ENCODE measurements around the gene RAPSN.

The RAPSN gene

DNA sequence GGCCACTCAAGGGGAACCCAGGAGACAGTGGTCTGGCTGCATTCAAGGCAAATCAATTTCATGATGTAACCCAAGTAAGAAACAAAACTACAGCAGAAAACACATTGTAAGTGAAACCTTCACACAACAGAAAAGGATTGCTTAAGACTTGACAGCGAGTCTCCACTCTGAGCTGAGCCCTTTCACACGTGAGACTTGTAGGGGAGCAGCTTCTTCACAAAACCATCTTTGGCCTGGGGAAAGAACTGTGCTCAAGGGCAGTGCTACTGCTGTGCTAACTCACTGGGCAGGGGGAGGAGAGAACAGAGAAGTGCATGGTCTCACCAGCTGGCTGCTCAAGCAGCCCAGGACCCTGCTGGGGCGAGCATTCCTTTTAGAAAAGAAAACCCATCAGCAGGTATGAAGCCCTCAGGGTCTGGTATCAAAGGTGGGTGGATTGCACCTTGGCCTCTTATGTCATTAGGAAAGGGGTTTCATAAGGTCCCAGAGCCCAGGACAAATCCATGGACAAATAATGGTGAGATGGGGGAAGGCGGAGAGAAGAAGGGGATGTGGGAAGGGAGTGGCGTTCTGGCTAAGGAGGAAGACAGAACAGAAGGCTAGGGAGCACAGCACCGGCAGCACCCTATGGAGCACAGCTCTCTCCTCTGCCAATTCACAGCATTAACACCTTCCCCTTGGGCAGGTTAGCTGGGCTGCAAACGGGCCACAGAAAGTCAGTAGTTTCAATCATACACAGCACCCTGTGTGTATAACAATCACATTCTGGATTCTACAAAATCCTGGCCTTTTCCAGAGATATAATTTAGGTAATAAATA is 20.6 kb upstream of the RAPSN start:
- Histone ChIP-seq H3K4me1 (ENCODE audit: control insufficient read depth, insufficient read depth, low read length) (peaks cover 11% of the 10 kb centered on the region), H3K4me3 (ENCODE audit: low read depth, low read length) (no peak overlapping the region), H3K9me3 (ENCODE audit: control insufficient read depth, insufficient read depth, low read depth, low read length) (no peaks in the 10 kb centered on the region), H3K27ac (ENCODE audit: extremely low read depth, low read depth, low read length) (no peak overlapping the region), H3K36me3 (ENCODE audit: control insufficient read depth in 2 of 2, insufficient read depth in 1 of 2, low read length in 2 of 2) (peaks cover 12 to 89% of the 10 kb centered on the region in 2 experiments)
- ChIA-PET CTCF (interaction anchor here (1.2 kb wide), 1 partner anchor 82 kb away, joined by 4 read pairs; no protein-coding TSS in a partner anchor), POLR2A (no interaction called here)
- TF ChIP-seq, protein P1, sequence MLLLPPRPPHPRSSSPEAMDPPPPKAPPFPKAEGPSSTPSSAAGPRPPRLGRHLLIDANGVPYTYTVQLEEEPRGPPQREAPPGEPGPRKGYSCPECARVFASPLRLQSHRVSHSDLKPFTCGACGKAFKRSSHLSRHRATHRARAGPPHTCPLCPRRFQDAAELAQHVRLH (tag by site-specific recombination; IDR thresholded peaks at IDR 0.05), result no peak
- TF ChIP-seq ZNF239 (tag by site-specific recombination; IDR thresholded peaks at IDR 0.05) (no peak), ZNF776 (tag by site-specific recombination; IDR thresholded peaks at IDR 0.05; ENCODE audit: borderline replicate concordance) (no peak), PRDM1 (tag by site-specific recombination; IDR thresholded peaks at IDR 0.05) (peak; percentile 62), ZNF157 (tag by site-specific recombination; IDR thresholded peaks at IDR 0.05) (no peak), ZNF600 (tag by site-specific recombination; IDR thresholded peaks at IDR 0.05) (peak; percentile 59; the same call in 1 of the 2 replicates), ZIC2 (tag by site-specific recombination; IDR thresholded peaks at IDR 0.05) (0 out of 2 replicates have a peak, but pooled peaks have one; percentile 22), ZNF132 (tag by site-specific recombination; IDR thresholded peaks at IDR 0.05; ENCODE audit: borderline replicate concordance) (no peak)
- TF ChIP-seq, protein P2, sequence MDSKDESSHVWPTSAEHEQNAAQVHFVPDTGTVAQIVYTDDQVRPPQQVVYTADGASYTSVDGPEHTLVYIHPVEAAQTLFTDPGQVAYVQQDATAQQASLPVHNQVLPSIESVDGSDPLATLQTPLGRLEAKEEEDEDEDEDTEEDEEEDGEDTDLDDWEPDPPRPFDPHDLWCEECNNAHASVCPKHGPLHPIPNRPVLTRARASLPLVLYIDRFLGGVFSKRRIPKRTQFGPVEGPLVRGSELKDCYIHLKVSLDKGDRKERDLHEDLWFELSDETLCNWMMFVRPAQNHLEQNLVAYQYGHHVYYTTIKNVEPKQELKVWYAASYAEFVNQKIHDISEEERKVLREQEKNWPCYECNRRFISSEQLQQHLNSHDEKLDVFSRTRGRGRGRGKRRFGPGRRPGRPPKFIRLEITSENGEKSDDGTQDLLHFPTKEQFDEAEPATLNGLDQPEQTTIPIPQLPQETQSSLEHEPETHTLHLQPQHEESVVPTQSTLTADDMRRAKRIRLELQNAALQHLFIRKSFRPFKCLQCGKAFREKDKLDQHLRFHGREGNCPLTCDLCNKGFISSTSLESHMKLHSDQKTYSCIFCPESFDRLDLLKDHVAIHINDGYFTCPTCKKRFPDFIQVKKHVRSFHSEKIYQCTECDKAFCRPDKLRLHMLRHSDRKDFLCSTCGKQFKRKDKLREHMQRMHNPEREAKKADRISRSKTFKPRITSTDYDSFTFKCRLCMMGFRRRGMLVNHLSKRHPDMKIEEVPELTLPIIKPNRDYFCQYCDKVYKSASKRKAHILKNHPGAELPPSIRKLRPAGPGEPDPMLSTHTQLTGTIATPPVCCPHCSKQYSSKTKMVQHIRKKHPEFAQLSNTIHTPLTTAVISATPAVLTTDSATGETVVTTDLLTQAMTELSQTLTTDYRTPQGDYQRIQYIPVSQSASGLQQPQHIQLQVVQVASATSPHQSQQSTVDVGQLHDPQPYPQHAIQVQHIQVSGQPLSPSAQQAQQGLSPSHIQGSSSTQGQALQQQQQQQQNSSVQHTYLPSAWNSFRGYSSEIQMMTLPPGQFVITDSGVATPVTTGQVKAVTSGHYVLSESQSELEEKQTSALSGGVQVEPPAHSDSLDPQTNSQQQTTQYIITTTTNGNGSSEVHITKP (tag by site-specific recombination; IDR thresholded peaks at IDR 0.05), result no peak

DNA sequence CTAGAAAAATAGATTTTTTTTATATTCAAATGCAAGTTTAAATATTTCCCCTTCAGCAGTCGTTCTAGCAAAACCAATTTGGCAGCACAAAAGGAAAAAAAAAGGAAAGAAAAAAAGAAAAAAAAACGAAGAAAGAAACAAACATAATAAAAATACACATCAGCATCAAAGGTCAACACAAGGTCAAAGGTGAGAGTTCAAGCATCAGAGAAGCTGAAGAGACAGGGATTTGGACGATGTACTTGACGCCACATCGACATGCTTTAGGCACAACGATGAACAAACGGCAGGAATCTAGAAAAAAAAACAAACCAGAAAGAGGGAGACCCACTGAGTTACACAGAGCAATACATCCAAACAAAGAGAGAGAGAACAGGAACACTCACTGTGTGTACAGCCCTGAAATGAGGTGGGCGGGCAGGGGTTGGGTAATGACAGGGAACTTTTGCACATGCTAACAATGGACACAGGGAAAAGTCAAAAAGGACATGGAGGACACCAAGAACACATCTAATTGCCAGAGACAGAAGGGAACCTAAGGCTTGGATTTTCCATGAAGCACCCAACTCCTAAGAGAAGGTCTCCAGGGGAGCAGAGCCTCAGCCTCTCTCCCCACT is 19.8 kb upstream of the RAPSN start:
- ChIA-PET CTCF (no interaction called here), POLR2A (no interaction called here)
- Histone ChIP-seq H3K36me3 (ENCODE audit: control insufficient read depth in 2 of 2, insufficient read depth in 1 of 2, low read length in 2 of 2) (peaks cover 9 to 87% of the 10 kb centered on the region in 2 experiments), H3K9me3 (ENCODE audit: control insufficient read depth, insufficient read depth, low read depth, low read length) (no peaks in the 10 kb centered on the region), H3K4me3 (ENCODE audit: low read depth, low read length) (no peak overlapping the region), H3K27ac (ENCODE audit: extremely low read depth, low read depth, low read length) (no peak overlapping the region), H3K4me1 (ENCODE audit: control insufficient read depth, insufficient read depth, low read length) (peaks cover 11% of the 10 kb centered on the region)
- TF ChIP-seq ZNF776 (tag by site-specific recombination; IDR thresholded peaks at IDR 0.05; ENCODE audit: borderline replicate concordance), result no peak
- peak; percentile 35 for TF ChIP-seq ZIC2 (tag by site-specific recombination; IDR thresholded peaks at IDR 0.05)
- 0 out of 2 replicates have a peak, but pooled peaks have one; percentile 16 for TF ChIP-seq SP7 (tag by site-specific recombination; IDR thresholded peaks at IDR 0.05)
- TF ChIP-seq, protein P3, sequence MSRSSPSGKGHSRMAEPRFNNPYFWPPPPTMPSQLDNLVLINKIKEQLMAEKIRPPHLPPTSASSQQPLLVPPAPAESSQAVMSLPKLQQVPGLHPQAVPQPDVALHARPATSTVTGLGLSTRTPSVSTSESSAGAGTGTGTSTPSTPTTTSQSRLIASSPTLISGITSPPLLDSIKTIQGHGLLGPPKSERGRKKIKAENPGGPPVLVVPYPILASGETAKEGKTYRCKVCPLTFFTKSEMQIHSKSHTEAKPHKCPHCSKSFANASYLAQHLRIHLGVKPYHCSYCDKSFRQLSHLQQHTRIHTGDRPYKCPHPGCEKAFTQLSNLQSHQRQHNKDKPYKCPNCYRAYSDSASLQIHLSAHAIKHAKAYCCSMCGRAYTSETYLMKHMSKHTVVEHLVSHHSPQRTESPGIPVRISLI (tag by site-specific recombination; IDR thresholded peaks at IDR 0.05), result peak; percentile 55; the same call in 1 of the 2 replicates
- TF ChIP-seq ZFHX2 (tag by site-specific recombination; conservative IDR thresholded peaks at IDR 0.05), result peak; percentile 57
- TF ChIP-seq ZNF624 (tag by site-specific recombination; IDR thresholded peaks at IDR 0.05), result no peak

DNA sequence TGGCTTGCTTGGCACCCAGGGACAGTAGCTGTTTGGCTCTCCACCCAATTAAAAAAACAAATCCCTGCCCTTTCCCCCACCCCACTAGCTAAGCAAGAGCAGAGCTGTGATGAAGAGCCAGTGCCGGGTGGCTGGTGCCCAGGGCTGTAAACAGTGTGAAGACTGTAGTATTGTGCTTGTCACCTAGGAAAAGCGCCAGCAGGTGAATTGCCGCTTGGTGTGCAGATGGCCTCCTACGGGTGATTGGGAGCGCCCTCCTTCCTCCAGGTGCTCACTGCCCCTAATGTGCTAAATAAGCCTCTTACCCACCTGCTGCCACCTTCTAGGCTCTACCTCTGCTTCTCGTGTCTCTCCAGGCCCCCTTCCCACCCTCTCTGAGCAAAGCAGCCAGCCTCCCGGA is 18.4 kb upstream of the RAPSN start:
- Histone ChIP-seq H3K27ac (ENCODE audit: extremely low read depth, low read depth, low read length) (no peak overlapping the region), H3K9me3 (ENCODE audit: control insufficient read depth, insufficient read depth, low read depth, low read length) (no peaks in the 10 kb centered on the region), H3K36me3 (ENCODE audit: control insufficient read depth in 2 of 2, insufficient read depth in 1 of 2, low read length in 2 of 2) (peaks cover 4 to 76% of the 10 kb centered on the region in 2 experiments), H3K4me3 (ENCODE audit: low read depth, low read length) (no peak overlapping the region), H3K4me1 (ENCODE audit: control insufficient read depth, insufficient read depth, low read length) (peaks cover 11% of the 10 kb centered on the region)
- TF ChIP-seq ZNF610 (tag by site-specific recombination; IDR thresholded peaks at IDR 0.05; ENCODE audit: borderline replicate concordance) (no peak), SALL2 (tag by site-specific recombination; IDR thresholded peaks at IDR 0.05; ENCODE audit: borderline replicate concordance) (no peak)
- TF ChIP-seq, protein P4, sequence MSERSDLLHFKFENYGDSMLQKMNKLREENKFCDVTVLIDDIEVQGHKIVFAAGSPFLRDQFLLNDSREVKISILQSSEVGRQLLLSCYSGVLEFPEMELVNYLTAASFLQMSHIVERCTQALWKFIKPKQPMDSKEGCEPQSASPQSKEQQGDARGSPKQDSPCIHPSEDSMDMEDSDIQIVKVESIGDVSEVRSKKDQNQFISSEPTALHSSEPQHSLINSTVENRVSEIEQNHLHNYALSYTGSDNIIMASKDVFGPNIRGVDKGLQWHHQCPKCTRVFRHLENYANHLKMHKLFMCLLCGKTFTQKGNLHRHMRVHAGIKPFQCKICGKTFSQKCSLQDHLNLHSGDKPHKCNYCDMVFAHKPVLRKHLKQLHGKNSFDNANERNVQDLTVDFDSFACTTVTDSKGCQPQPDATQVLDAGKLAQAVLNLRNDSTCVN (tag by site-specific recombination; optimal IDR thresholded peaks at IDR 0.05), result no peak
- TF ChIP-seq, protein P5, sequence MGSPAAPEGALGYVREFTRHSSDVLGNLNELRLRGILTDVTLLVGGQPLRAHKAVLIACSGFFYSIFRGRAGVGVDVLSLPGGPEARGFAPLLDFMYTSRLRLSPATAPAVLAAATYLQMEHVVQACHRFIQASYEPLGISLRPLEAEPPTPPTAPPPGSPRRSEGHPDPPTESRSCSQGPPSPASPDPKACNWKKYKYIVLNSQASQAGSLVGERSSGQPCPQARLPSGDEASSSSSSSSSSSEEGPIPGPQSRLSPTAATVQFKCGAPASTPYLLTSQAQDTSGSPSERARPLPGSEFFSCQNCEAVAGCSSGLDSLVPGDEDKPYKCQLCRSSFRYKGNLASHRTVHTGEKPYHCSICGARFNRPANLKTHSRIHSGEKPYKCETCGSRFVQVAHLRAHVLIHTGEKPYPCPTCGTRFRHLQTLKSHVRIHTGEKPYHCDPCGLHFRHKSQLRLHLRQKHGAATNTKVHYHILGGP (tag by site-specific recombination; IDR thresholded peaks at IDR 0.05), result no peak
- TF ChIP-seq, protein P6, sequence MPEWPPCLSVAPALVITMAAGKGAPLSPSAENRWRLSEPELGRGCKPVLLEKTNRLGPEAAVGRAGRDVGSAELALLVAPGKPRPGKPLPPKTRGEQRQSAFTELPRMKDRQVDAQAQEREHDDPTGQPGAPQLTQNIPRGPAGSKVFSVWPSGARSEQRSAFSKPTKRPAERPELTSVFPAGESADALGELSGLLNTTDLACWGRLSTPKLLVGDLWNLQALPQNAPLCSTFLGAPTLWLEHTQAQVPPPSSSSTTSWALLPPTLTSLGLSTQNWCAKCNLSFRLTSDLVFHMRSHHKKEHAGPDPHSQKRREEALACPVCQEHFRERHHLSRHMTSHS (tag by site-specific recombination; IDR thresholded peaks at IDR 0.05), result no peak
- ChIA-PET CTCF (interaction anchor here (1.3 kb wide), 1 partner anchor 13 kb away, joined by 5 read pairs; no protein-coding TSS in a partner anchor), POLR2A (no interaction called here)
